Measurements from ENCODE around the gene KCTD7. TPM values are rescaled to one million over a fixed set of nuclear protein-coding genes. Genes with fewer than 3 reads are reported as not detected.
"Not testable (repeated sequence)": the region's sequence is repeated elsewhere in the genome, so short reads cannot be mapped to it uniquely, and the experiment has no call there.

KCTD7 gene
- total RNA-seq, 1 donor = 11.2 TPM

GRCh38 chr7:66671034-66671433 lies 42.4 kb downstream of the KCTD7 start:
- DNase-seq (ENCODE audit: low read depth) = no peak
- H3K4me3 ChIP-seq (ENCODE audit: low read depth, low read length) = no peak overlapping the region
- no peak for TF ChIP-seq CTCF (IDR thresholded peaks at IDR 0.05; ENCODE audit: insufficient read depth, low read depth, low read length)

DNA sequence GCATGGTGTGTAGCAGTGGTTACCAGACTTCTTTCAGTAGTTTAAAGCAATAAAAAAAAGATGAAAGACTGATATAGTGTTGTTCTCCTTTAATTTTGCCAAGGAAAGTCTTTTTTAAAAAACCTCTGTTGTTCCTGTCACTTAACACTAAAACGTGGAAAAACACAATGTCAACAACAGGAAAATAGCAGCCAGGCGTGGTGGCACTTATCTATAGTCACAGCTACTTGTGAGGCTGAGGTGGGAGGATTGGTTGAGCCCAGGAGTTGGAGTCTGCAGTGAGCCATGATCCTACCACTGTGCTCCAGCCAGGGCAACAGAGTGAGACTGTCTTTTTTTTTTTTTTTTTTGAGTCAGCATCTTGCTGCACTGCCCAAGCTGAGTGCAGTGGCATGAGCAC lies 42.8 kb downstream of the KCTD7 start:
- not testable (repeated sequence) for H3K4me3 ChIP-seq (ENCODE audit: low read depth, low read length); DNase-seq (ENCODE audit: low read depth)

GRCh38 chr7:66672432-66673123 lies 43.9 kb downstream of the KCTD7 start:
- H3K4me3 ChIP-seq (ENCODE audit: low read depth, low read length); DNase-seq (ENCODE audit: low read depth): not testable (repeated sequence)

DNA sequence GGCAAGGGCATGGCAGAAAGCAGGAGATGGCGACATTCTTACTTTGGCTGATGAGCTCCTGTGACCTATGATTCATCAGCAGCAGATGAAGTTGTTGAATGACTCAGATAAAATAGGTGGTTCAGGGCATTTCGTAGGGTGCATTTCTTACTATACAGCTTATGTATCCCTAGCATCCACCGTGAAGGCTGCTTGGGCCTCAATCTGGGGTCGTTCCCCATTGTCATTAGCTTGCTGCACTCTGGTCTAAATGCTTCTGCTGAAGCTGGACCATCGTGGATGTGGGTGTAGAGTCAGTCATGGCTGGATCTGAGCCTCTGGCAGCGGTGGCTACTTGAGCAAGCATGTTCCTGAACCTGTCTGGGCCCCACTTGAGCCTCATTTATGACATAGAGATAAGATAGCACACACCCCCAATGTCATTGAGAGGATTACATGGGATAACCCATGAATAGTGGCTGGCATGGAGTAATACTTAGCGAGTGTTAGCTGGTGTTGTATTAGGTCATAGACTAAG lies 44.5 kb downstream of the KCTD7 start:
- H3K4me3 ChIP-seq (ENCODE audit: low read depth, low read length) = not testable (repeated sequence)
- DNase-seq (ENCODE audit: low read depth) = peak; percentile 49

DNA sequence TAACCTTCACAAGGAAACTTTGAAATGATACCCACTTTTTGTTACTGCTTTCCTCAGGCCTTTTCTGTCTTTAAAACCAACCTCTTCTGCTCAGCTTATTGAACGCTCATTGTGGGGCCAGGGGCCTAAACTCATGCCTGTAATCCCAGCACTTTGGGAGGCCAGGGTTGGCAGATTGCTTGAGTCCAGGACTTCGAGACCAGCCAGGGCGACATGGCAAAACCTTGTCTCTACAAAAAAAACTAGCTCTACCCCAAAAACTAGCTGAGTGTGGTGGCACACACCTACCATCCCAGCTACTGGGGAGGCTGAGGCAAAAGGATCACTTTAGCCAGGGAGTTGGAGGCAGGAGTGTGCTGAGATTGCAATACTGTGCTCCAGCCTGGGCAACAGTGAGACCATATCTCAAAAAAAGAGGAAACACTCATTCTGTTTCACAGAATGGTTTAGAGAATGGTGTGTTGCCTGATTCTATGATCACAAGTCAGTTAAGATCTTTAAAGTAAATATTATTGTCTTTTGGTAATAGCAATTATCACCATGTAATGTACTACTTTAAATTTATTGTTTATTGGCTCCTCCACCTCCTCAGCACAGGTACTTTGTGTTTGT lies 51.1 kb downstream of the KCTD7 start:
- no peak for DNase-seq (ENCODE audit: low read depth)
- H3K4me3 ChIP-seq (ENCODE audit: low read depth, low read length) = no peak overlapping the region
- TF ChIP-seq CTCF (IDR thresholded peaks at IDR 0.05; ENCODE audit: insufficient read depth, low read depth, low read length) = no peak

GRCh38 chr7:66681491-66682349 lies 53.0 kb downstream of the KCTD7 start:
- peak; percentile 96 for DNase-seq (ENCODE audit: low read depth)
- no peak for TF ChIP-seq CTCF (IDR thresholded peaks at IDR 0.05; ENCODE audit: insufficient read depth, low read depth, low read length)
- H3K4me3 ChIP-seq (ENCODE audit: low read depth, low read length) = peak overlapping the region; percentile 88

DNA sequence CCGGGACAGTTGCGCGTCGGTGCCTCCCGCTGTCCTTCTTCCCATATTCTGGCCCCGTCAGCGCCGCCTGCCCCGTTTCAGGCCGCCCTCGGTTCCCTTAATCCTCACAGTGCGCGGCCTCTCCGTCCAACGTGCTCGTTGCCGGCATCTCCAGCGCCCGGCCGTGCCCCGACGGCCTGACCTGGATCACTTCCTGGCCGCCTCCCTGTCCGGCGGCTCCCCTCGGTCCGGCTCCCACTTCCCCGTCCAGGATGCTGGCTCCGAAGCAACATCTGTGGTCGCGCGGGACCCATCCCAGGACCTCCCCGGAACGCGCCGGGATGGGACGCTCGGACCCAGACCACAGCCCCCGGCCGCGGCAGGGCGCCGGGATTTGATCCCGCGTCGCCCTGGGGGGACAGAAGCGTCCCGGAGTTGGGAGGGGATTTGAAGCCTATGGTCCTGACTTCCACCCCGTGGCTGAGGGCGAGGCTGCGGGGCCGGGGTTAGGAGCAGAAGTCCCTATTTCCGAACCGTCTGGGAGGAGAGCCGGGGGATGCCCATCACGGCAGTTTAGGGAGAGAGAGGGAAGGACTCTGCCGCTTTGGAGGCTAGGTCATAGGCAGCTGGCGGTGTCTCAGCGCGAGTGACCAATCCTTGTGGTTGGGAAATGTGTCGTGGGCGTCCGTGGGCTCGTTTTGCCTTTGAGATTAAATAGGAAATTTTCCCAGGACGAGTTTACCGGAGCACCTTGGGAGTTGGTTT lies 53.8 kb downstream of the KCTD7 start:
- no peak for TF ChIP-seq CTCF (IDR thresholded peaks at IDR 0.05; ENCODE audit: insufficient read depth, low read depth, low read length)
- peak overlapping the region; percentile 88 for H3K4me3 ChIP-seq (ENCODE audit: low read depth, low read length)
- DNase-seq (ENCODE audit: low read depth) = peak; percentile 40

GRCh38 chr7:66683094-66683769 lies 54.6 kb downstream of the KCTD7 start:
- peak overlapping the region; percentile 88 for H3K4me3 ChIP-seq (ENCODE audit: low read depth, low read length)
- peak; percentile 25 for DNase-seq (ENCODE audit: low read depth)
